Muscle of arm (tissue), 12 donors: ENCODE results near the gene NSG1. TPM values are rescaled to one million over a fixed set of nuclear protein-coding genes. Genes with fewer than 3 reads are reported as not detected.
"Not testable (repeated sequence)": the region's sequence is repeated elsewhere in the genome, so short reads cannot be mapped to it uniquely, and the experiment has no call there.

Experiments used
- DNase-seq: peaks from one replicate; pipeline ENCODE4 v3.0.0-alpha.2; 2013
- polyA plus RNA-seq, 12 donors: library from polyadenylated mRNA; unstranded; fragments of 120-200 nt; gene quantifications; one replicate each; pipeline ENCODE4 v1.2.1, GENCODE V29; 2013; ENCODE audit not compliant: insufficient read length in 12 of 12

Gene NSG1
- polyA plus RNA-seq, 12 donors = 1.3 to 40.3 (median 3.5) TPM; not detected in 1

- no peak for DNase-seq
These were observed 29.2 kb downstream of the NSG1 start for GRCh38 chr4:4415806-4416805.

DNA sequence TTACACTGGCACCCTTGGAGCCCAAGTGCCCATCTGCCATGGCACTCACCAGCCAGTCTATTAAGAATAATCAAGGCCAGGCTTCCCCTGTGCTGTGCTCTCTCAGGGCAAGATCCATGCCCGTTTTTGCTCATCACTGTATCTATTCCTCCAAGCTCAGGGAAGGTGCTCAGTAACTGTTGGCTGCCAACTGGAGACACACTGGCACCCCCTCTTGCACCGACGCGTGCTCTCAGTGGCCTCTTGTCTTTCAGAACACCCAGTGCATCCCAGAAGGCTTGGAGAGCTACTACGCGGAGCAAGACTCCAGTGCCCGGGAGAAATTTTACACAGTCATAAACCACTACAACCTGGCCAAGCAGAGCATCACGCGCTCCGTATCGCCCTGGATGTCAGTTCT is 30.1 kb downstream of the NSG1 start:
- DNase-seq = no peak

GRCh38 chr4:4417886-4418285 is 31.0 kb downstream of the NSG1 start:
- DNase-seq = no peak

GRCh38 chr4:4418676-4419390 is 31.9 kb downstream of the NSG1 start:
- no peak for DNase-seq

DNA sequence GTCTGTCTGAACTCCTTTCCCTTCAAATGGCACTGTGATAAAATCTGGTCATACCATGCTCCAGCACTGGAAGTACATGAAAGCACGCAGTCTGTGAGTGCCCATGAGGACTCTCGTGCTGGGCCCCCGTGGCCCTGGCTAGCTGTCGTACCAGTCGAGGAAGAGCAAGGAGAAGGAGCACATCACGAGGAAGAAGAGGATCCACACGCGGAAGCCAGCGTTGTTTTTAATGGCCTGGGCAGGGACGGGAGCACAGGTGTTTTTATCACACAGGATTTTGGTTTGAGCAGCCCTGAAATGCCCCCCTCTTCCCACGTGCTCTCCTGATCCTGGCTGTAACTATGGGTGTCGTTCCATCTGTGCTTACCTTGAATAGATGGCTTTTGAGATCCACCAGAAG is 33.0 kb downstream of the NSG1 start:
- DNase-seq = no peak

DNA sequence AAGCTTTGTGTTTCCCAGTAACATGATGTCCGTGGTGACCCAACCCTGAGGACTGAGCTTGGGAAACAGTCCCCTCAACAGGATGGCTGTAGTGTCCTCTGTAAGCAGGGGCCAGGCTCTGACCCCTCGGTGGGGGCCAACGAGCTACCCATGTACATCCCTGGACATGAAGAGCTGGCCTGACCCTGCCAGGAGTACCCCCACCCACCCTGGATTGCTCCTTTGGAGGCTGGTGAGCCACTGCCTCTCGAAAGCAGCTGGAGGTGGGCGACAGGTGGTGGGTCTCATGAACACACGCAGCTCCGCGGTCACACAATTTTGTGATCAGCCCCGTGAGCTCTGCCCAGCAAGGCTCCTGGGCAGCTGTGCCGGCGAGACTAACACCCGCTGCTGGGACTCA is 33.5 kb downstream of the NSG1 start:
- DNase-seq = no peak

- no peak for DNase-seq
These were observed 34.5 kb downstream of the NSG1 start for GRCh38 chr4:4421356-4421755.

DNA sequence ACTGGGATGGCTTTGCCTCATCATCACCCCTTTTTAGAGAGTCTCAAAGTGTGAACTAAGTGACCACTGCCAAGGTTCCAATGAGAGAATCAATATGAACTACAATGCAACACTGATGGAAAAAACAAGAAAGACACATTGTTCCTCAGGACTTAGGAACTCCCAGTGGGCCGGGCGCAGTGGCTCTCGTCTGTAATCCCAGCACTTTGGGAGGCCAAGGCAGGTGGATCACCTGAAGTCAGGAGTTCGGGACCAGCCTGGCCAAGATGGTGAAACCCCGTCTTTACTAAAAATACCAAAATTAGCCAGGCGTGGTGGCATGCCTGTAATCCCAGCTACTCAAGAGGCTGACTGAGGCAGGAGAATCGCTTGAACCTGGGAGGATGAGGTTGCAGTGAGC is 35.2 kb downstream of the NSG1 start:
- DNase-seq = not testable (repeated sequence)

DNA sequence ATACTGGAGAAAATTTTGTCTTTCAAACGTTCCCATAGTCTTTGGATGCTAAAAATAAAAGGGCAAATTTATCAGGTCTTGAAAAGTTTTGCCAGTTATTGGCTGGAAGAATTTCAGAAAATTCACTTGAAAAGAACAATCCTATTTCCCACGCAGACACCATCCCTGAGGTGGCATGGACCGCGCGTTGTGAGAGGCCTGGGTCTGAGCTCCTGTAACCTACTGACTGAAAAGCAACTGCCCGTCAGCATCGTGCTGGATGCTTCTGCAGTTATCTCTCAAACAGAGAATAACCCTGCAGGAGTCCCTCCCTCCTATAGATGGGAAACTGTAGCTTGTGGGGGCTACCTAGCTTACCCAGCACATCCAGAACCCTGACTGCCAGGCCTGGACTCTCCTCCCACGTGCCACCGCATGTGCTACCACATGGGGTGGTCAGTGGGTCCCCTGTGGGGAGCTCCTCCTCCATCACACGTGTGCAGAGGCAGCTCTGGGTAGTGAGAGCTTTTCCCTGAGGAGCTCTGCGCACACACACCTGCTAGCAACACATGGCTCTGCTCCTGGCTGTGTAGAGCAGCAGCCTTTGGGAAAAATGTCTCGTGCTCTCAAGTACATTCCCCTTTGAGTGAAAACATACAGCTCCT is 36.1 kb downstream of the NSG1 start:
- no peak for DNase-seq

DNA sequence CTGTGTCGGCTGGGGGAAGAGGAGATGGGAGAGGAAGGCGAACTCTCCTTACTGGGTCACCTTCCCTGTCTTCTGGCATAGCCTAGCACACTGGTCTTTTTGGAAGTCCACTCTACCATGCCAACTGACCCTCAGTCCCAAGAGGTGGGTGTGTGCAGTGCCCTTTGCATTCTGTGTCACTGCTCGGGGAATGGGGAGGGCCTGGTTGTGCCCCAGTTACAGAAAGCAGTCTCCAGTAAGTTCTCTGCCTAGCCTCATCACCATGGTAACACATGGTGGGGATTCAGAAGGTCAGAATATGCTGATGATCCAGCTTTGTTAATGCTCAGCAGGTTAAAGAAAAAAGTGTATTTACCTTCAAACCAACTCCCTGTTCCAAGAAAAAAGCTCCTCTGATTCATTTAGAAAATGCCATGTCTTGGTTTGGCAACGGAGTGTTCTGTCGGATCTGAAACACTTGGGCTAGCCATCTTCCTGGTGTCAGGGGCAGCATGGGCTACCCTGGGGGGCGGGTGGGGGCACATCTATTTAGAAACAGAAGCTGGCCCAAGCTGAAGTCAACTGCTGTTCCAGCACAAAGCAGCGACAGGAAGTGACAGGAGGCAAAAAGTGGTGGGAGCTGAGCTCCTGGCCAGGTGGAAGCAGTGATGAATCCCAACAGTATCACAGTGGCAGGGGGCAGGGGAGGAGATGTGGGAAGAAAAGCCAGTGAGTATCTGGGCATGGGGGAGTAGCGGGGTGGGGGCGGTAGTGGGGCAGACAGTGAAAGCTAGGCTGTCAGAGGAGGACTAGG is 37.0 kb downstream of the NSG1 start:
- no peak for DNase-seq

DNA sequence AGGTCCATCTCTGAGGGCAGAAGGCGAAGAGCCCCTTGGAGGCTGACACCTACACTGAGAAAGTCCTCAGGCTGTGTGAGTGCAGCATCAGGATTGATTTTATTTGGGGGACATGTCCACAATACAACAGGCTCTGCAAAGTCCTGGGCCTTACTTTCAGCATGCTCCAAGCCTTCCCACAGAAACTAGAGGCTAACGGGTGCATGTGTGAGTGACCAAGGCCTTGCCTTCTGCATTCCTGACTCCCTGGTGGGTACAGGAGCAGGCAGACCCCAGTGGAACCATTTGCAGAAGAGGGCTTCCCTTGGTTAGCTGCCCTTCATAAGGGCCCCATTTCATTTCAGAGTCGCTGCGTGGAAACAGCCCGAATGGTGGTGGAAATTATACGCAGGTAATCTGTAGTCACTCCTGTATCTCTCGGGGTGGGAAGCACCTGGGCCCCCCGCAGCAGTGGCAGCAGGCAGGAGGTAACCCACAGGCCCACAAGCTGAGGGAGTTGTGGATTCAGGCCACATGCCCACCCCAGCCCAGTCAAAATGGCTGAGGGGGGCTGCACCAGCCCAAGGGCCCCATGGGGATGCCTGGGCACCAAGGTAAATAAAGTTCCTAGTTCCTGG is 37.7 kb downstream of the NSG1 start:
- no peak for DNase-seq

- no peak for DNase-seq
These were observed 38.3 kb downstream of the NSG1 start for GRCh38 chr4:4425119-4425690.

- no peak for DNase-seq
These were observed 38.8 kb downstream of the NSG1 start for GRCh38 chr4:4425696-4426095.

- no peak for DNase-seq
These were observed 39.7 kb downstream of the NSG1 start for GRCh38 chr4:4426511-4427120.

DNA sequence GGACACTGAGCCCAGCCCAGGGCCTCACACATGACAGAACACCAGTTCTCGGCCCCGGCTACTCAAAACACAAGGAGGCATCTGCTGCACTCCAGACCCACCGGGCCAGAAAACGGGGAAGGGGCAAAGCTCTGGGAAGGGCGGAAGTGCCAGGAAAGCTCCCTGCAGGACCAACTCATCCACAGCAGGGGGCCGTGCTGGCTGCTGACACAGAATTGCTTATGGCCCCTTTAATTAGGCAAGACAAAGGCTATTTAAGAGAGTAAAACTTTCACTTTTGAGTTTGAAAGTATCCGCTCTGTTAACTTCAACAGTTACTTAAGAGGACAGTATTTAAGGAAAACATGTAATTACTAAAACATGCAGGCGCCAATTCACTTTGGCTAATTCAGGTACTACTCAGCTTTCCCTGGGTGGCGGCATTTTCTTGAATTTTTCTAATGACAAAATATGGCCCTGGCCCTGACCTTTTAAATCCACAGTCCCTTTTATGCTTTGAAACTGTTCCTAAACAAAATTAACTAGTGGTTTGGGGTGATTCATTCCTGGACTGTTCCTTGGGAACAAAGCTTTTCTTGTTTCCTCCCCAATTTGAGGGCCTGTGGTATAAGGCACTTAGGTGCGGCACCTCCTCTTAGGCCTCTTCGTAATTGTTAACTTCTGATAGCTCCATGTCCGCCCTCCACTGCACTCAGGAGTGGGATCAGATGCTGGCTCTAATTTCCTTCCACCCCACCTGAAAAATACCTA is 40.4 kb downstream of the NSG1 start:
- DNase-seq = no peak

DNA sequence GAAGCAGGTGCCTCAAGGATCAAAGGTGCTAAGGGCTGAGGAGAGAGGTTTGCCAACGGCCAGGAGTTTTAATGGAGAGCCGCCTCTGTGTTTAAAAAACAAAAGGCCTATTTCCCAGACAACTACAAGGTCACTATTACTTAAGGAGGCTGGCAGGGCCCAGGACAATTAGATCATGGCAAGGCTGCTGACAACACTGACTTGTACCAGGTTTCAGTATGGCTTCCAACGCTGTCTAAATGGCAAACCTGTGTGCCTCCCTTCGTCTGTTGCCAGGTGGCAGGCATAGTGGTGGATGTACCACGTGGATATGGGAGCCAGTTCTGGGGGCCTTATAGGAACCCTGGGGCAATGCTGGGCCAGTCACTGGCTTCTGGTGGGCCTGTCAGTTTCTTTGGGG is 41.0 kb downstream of the NSG1 start:
- DNase-seq = no peak

DNA sequence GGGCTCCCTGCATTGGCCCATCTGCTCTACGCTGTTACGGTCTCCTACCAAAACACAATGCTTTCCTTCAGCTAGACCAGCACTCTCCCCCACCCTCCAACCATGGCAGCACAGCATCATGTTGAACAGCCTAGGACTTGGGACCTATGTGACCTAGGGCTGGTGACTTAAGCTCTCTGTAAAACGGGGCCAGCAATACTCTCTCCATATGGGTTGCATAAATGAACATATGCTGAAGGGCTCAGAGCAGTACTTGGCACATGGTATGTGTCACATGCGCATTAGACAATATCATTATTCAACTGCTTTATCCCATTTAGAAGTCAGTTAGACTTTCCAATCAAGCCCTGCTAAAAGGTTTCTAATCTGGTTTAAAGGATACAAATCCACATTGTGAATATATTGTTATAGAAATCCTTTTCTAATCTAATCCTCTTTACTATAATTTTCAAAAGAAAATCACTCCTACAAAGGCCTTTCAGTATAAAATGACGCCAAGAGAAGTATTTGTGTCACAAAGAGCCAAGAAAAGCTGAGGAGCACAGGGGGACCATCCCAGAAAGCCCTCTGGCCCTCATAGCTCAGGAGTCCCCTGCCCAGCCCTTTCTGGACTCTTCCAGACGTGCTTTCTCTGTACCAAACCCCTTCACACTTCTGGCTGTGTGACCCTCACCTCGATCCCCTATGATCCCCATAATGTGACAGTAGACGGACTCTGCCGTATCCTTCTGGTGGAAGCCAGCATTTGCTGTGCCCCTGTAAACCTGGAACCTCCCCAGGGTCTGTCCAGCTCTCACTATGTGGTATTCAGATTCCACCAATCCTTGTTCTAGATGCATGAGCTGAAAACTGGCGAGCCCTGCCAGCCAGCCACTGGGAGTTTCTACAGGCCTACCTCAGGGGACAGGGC is 42.3 kb downstream of the NSG1 start:
- no peak for DNase-seq

GRCh38 chr4:4430492-4431195 is 43.7 kb downstream of the NSG1 start:
- no peak for DNase-seq
